OCI-LY3 (cell line): ENCODE data around the gene UBQLN1.

Source experiments
- EZH2phosphoT487 ChIP-seq: fragments of 200-600 bp; shearing (Covaris generic); IDR thresholded peaks from 2 replicates; pipeline ENCODE4 v1.6.1; 2018; ENCODE audit warnings: antibody characterized with exemption, mixed run types, low read depth
- TF ChIP-seq, protein P1 (sequence below): fragments of 200-600, 300-600 bp; sonication (generic); IDR thresholded peaks from 2 replicates; pipeline ENCODE4 v1.5.1; 2014; ENCODE audit warnings: antibody characterized with exemption, low read length, low read depth

DNA sequence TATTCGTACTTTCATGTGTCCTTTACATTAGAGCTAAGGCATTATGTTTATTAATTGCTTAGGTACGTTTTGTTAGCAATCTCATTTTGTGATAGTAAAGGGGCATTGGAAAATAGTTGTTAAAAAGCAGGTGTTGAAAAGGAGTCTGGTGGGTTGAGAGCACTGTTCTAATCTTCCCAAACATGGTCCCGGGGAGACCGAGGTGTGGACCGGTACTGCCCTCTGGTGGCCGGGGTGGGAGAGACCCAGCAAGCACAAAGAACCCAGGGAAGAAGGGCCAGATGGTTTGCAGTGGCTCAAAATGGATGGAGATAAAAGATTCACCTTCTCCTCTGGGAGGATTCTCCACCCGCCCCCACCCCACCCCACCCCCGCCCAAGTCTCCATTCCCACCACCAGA is 58.7 kb downstream of the UBQLN1 start:
- TF ChIP-seq, protein P1, sequence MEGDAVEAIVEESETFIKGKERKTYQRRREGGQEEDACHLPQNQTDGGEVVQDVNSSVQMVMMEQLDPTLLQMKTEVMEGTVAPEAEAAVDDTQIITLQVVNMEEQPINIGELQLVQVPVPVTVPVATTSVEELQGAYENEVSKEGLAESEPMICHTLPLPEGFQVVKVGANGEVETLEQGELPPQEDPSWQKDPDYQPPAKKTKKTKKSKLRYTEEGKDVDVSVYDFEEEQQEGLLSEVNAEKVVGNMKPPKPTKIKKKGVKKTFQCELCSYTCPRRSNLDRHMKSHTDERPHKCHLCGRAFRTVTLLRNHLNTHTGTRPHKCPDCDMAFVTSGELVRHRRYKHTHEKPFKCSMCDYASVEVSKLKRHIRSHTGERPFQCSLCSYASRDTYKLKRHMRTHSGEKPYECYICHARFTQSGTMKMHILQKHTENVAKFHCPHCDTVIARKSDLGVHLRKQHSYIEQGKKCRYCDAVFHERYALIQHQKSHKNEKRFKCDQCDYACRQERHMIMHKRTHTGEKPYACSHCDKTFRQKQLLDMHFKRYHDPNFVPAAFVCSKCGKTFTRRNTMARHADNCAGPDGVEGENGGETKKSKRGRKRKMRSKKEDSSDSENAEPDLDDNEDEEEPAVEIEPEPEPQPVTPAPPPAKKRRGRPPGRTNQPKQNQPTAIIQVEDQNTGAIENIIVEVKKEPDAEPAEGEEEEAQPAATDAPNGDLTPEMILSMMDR = peak; percentile 75
- TF ChIP-seq EZH2phosphoT487 = no peak
